ENCODE data around the gene FOXRED2. TPM values are rescaled to one million over a fixed set of nuclear protein-coding genes. Genes with fewer than 3 reads are reported as not detected.
A peak's percentile ranks its signal among the peaks of the same experiment; 100 is the strongest.

Gene FOXRED2
- polyA plus RNA-seq, 3 donors from 2014 or later, result 0.38 to 2.8 TPM; not detected in 1

DNA sequence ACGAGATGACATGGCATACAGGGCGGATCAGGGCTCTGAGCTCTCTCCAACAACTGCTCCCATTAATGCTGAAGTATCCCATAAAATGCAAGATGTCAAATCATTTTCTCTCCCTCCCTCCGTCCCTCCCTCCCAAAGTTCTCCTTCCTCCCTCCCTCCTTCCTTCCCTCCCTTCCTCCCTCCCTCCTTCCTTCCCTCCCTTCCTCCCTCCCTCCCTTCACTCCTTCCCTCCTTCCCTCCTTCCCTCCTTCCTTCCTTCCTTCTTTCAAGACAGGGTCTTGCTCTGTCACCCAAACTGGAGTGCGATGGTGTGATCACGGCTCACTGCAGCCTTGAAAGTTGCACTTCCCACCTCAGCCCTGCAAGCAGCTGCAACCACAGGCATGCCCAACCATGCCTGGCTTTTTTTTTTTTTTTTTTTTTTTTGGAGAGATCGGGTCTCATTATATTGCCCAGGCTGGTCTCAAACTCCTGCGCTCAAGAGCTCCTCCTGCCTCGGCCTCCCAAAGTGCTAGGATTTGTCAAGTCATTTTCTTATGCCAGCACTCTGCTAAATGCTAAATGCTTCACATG lies 63.6 kb downstream of the FOXRED2 start:
- Mint-ChIP-seq H3K4me1 (peaks cover 28 to 31% of the 10 kb centered on the region in 2 donors), H3K4me3 (no peak overlapping the region), H3K27me3 (ENCODE audit: low read depth in 3 of 3) (peaks cover 0 to 8% (median 2%) of the 10 kb centered on the region in 3 donors), H3K9me3 (no peaks in the 10 kb centered on the region), H3K27ac (peak overlapping the region in 2 of 6 donors; percentile 60 to 72), H3K36me3 (peaks cover 0 to 5% (median 0%) of the 10 kb centered on the region in 3 donors)
- DNase-seq, result no peak

DNA sequence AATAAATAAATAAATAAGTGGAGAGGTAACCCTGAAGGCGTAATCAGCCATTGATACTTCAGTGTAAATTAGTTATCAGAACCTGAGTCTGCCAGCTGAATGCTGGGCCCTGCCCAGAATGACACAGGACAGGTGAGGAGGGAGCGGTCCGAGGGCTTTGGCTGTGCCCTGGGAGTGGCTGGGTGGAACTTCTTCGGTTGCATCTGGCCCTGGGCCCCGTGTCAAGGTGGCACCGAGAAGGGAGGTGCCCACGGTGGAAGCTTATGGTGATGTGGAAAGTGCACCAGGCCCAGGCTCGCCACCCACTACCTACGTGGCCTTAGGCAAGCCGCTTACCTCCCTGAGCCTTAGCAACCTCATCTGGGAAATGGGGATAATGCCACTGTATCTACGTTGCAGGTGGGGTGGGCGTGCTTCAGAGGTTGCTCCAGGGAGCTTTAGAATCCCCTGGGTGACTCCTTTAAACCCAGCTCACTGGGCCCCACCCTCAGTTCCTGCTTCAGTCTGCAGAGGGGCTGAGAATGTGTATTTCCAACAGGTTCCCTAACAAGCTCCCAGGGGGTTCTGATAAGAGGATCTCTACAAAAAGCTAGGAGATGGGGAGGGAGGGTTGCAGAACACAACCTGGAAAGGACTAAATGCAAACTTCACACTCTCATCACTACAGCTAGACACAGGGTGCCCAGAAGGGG lies 64.2 kb downstream of the FOXRED2 start:
- H3K27ac Mint-ChIP-seq, result no peak overlapping the region
- peaks cover 0 to 5% (median 0%) of the 10 kb centered on the region in 3 donors for H3K36me3 Mint-ChIP-seq

DNA sequence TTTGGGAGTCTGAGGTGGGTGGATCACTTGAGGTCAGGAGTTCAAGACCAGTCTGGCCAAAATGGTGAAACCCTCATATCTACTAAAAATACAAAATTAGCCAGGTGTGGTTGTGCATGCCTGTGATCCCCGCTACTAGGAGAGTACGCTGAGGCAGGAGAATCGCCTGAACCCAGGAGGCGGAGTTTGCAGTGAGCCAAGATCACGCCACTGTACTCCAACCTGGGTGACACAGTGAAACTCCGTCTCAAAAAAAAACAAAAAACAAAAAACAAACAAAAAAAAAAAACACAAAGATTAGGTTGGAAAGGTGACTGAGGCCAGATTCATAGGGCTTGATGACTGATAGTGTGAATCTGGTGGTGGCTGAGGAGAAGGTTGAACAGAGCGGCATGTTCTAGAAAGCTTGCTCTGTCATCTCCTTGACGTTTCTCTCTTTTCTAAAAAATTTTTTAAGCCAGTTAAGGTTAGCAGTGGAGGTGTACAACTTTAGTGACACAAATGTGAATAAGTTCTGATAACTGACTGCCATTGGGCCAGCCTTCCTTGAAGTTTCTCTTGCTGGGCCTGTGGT lies 66.3 kb downstream of the FOXRED2 start:
- H3K36me3 Mint-ChIP-seq, result peaks cover 0 to 5% (median 0%) of the 10 kb centered on the region in 3 donors
- peaks cover 3 to 8% (median 4%) of the 10 kb centered on the region in 3 donors for H3K27me3 Mint-ChIP-seq (ENCODE audit: low read depth in 3 of 3)
- no peaks in the 10 kb centered on the region for H3K9me3 Mint-ChIP-seq
- no peak overlapping the region for H3K4me3 Mint-ChIP-seq
- peak overlapping the region in 1 of 6 donors; percentile 31 for H3K27ac Mint-ChIP-seq
- H3K4me1 Mint-ChIP-seq, result peaks cover 23 to 24% of the 10 kb centered on the region in 2 donors
- DNase-seq, result no peak

More for the DNA sequence above, 64.2 kb downstream of the FOXRED2 start:
- Mint-ChIP-seq H3K27me3 (ENCODE audit: low read depth in 3 of 3) (peaks cover 0 to 8% (median 2%) of the 10 kb centered on the region in 3 donors), H3K9me3 (no peaks in the 10 kb centered on the region), H3K4me3 (no peak overlapping the region), H3K4me1 (peaks cover 22 to 25% of the 10 kb centered on the region in 2 donors)
- DNase-seq, result no peak

DNA sequence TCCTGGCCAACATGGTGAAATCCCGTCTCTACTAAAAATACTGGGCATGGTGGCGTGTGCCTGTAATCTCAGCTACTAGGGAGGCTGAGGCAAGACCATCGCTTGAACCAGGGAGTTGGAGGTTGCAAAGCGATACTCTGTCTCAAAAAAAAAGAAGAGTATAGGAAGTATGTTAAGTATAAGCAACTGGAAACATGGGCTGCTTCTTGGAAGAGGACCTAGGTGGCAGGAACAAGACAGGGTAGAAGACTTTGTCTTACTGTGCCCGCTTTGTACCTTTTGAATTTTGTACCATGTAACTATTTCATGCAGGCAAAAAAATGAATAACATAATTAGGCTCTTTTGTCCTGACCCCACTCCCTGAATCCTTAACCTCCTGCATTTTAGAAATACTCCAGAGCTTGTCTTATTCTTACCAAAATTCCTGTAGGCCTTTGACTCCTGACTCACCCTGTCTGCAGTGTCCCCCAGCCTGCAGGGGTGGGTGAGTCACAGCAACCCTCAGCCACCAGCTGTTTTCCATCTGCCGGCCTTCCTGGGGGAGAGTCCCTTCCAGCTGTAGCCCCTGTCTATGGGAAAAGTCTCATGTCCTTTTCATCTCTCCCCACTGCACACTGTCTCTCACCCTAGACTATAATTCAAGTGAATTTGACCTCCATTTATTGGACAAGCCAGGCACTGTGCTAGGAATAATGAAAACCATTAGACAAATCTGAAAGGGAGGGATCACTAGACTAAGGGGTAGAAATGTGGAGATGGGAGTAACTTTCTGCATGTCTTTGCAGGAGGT lies 67.2 kb downstream of the FOXRED2 start:
- H3K27me3 Mint-ChIP-seq (ENCODE audit: low read depth in 3 of 3), result peaks cover 3 to 9% (median 4%) of the 10 kb centered on the region in 3 donors

More for the DNA sequence above, 67.2 kb downstream of the FOXRED2 start:
- Mint-ChIP-seq H3K27ac (peak overlapping the region in 2 of 6 donors; percentile 10 to 70), H3K9me3 (no peaks in the 10 kb centered on the region), H3K36me3 (peaks cover 0 to 5% (median 0%) of the 10 kb centered on the region in 3 donors), H3K4me3 (no peak overlapping the region), H3K4me1 (peaks cover 24 to 29% of the 10 kb centered on the region in 2 donors)
- DNase-seq, result no peak

Other genes starting within 250 kb of the FOXRED2 start
- 100 to 1,000 TPM in 1 of 3 donors, 10 to 100 TPM in 1, 1 to 10 TPM in 1; 8.7 to 355 (median 40.2) TPM for gene MYH9, start 119.1 kb downstream of the FOXRED2 start, polyA plus RNA-seq
- 100 to 1,000 TPM; 134 to 239 (median 178) TPM for gene TXN2, start 25.4 kb downstream of the FOXRED2 start, polyA plus RNA-seq
- gene EIF3D, start 22.1 kb upstream of the FOXRED2 start, polyA plus RNA-seq, result 100 to 1,000 TPM in 2 of 3 donors, 10 to 100 TPM in 1; 95.1 to 155 (median 124) TPM
- gene CACNG2, start 196.7 kb upstream of the FOXRED2 start, polyA plus RNA-seq, result not detected